ENCODE measurements around the gene ARHGAP20. TPM values are rescaled to one million over a fixed set of nuclear protein-coding genes. Genes with fewer than 3 reads are reported as not detected.
"Not testable (repeated sequence)": the region's sequence is repeated elsewhere in the genome, so short reads cannot be mapped to it uniquely, and the experiment has no call there.

Gene ARHGAP20
- total RNA-seq, 2 experiments from 2014 or later, result 0.02 to 0.18 TPM

DNA sequence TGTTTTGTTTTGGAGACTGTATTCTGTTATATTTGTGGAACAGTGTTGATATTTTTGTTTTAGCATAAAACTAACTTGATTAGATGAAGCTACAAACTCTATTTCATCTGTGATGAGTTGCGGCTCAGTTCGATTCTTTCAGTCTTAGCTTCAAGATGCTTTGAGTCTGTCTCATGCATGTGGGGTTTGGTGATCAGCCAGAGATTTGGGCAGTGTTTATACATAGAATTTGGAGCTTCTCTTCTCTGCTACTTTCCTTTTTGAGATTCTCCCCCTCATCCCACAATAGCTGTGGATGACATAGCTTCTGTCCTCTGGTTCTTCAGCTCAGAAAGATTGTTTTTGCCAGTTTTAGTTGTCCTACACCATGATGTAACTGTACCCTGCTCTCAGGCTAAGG, 90.4 kb downstream of the ARHGAP20 start:
- no peak overlapping the region for H3K27ac Mint-ChIP-seq
- no peaks in the 10 kb centered on the region for H3K4me1 Mint-ChIP-seq
- no peaks in the 10 kb centered on the region for H3K36me3 Mint-ChIP-seq
- no peak overlapping the region for H3K4me3 Mint-ChIP-seq
- H3K27me3 Mint-ChIP-seq, result peaks cover 3% of the 10 kb centered on the region
- H3K9me3 Mint-ChIP-seq (ENCODE audit: low read depth), result no peaks in the 10 kb centered on the region
- ATAC-seq (no peak), DNase-seq (no peak)
- CTCF ChIA-PET, result no interaction called here

DNA sequence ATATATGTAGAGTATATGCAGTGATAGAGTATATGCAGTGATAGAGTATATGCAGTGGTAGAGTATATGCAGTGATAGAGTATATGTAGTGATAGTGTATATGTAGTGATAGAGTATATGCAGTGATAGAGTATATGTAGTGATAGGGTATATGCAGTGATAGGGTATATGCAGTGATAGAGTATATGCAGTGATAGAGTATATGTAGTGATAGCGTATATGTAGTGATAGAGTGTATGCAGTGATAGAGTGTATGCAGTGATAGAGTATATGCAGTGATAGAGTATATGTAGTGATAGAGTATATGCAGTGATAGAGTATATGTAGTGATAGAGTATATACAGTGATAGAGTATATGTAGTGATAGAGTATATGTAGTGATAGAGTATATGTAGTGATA, 92.9 kb downstream of the ARHGAP20 start:
- ATAC-seq; H3K27ac Mint-ChIP-seq; DNase-seq; H3K4me3 Mint-ChIP-seq; H3K9me3 Mint-ChIP-seq (ENCODE audit: low read depth); CTCF ChIA-PET; H3K4me1 Mint-ChIP-seq; H3K27me3 Mint-ChIP-seq; H3K36me3 Mint-ChIP-seq: not testable (repeated sequence)

DNA sequence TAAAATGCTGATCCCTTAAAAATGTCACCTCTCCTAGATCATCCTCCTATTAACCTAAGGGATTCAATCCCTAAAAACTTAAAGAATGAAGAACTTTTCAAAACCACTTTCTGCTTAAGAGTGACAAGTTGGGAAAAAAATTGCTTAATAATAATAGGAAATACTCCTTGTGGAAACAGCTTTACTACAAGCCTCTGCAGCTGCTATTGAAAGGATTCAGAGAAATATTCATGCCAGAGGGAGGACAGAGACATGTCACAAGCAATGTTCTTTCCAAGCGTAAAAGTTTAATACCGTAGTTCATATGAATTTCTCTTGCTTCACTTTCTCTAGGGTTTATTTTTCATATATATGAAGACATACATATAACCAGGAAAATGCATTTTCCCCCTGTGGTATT, 98.2 kb downstream of the ARHGAP20 start:
- peaks cover 4% of the 10 kb centered on the region for H3K27me3 Mint-ChIP-seq
- DNase-seq (no peak), ATAC-seq (no peak)
- H3K36me3 Mint-ChIP-seq, result no peaks in the 10 kb centered on the region
- CTCF ChIA-PET, result no interaction called here
- no peaks in the 10 kb centered on the region for H3K9me3 Mint-ChIP-seq (ENCODE audit: low read depth)
- H3K27ac Mint-ChIP-seq, result no peak overlapping the region
- no peak overlapping the region for H3K4me3 Mint-ChIP-seq
- H3K4me1 Mint-ChIP-seq, result no peaks in the 10 kb centered on the region

DNA sequence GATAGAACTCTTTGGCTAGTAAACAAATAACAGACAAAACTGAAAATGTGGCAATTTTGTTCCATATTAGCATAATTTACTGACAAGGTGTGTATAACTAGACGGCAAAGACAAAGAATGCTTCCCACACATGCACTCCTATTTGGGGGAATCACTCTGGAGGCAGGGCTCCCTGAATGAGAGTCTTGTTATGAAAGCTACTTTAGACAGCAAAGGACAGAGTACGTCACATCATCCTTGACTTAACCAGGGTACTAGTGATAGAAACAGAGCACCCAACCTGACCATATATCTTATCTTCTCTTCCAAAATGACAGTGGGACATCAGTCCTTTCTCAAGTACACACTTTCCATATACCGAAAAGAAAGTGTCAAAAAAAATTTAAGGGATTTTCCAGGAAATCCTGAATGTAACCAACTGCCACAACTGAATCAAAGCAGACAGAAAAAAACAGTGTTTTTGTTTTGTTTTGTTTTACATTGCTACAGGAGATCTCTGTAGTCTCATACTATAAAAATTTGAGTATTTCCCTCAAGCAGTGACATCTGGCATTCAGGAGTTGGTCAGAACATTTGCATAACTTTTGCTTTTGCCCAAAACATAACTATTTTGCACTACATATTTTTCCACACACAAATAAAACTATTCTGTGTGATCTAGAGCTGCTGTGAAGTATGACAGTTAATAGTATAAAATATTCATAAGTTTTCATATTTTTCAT, 98.9 kb downstream of the ARHGAP20 start:
- Mint-ChIP-seq H3K27me3 (peaks cover 4% of the 10 kb centered on the region), H3K9me3 (ENCODE audit: low read depth) (no peaks in the 10 kb centered on the region), H3K36me3 (no peaks in the 10 kb centered on the region), H3K4me1 (no peaks in the 10 kb centered on the region), H3K27ac (no peak overlapping the region), H3K4me3 (no peak overlapping the region)
- ATAC-seq, result no peak
- CTCF ChIA-PET, result no interaction called here
- DNase-seq, result no peak

DNA sequence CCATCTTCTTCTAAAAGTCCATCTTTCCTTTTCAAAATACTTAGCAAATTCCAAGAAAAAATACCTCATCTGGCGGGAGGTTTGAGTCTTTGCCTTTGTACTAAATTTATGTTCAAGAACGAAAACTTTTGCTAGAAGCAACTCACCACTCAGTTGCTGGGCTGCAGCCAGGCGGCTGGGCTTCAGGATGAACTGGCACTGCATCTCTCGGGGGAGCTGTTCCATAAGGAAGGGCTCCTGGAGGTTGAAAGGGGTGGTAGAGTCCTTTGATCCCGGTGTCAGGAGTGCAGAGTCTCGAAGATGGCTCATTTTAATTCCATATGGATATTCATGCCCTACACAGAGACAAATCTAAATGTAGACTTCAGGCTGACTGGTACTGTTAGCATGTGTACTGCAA, 105.8 kb downstream of the ARHGAP20 start:
- no peaks in the 10 kb centered on the region for H3K4me1 Mint-ChIP-seq
- H3K27ac Mint-ChIP-seq, result no peak overlapping the region
- H3K4me3 Mint-ChIP-seq, result no peak overlapping the region
- peaks cover 25% of the 10 kb centered on the region for H3K27me3 Mint-ChIP-seq
- CTCF ChIA-PET, result no interaction called here
- H3K9me3 Mint-ChIP-seq (ENCODE audit: low read depth), result no peaks in the 10 kb centered on the region
- ATAC-seq, result no peak
- H3K36me3 Mint-ChIP-seq, result no peaks in the 10 kb centered on the region
- DNase-seq, result no peak

DNA sequence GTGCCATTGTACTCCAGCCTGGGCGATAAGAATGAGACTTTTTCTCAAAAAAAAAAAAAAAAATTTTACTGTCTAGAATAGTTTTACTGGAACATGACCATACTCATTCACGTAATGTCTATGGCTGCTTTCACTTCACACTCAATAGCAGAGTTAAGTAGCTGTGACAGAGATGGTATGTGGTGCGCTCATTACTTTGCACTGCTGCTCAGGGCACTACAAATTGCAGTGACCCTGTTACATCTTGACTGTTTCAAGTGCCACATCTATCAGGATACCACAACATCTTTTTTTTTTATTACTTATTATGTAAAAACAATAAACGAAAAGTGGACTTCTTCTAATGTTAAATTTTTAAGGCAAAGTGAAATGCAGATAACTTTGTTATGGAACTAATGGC, 110.3 kb downstream of the ARHGAP20 start:
- DNase-seq, result no peak
- Mint-ChIP-seq H3K27ac (no peak overlapping the region), H3K27me3 (peaks cover 17% of the 10 kb centered on the region), H3K36me3 (no peaks in the 10 kb centered on the region), H3K4me3 (no peak overlapping the region), H3K9me3 (ENCODE audit: low read depth) (no peaks in the 10 kb centered on the region), H3K4me1 (no peaks in the 10 kb centered on the region)
- ATAC-seq, result no peak
- CTCF ChIA-PET, result interaction anchor here (1.4 to 1.5 kb wide), 2 partner anchors 9 to 11 kb away, joined by 3 to 4 read pairs; no protein-coding TSS in a partner anchor

DNA sequence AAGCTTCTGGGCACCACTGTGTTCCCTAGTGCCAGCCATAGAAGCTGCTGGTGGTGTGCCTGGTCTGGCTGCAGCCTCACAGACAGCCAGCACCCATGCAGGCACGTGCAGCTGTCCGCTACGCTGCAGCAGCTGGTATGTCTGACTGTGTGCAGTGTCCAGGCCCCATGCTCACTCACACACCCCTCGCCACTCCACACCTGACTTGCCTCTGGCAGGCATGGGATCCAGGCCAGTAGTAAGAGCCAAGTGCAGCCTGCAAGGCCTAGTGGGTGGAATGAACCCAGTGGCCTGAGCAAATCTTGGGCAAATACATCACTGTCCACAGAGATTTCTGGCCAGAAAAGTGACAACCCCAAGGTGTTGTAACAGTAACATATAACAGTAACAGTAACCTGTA, 111.9 kb downstream of the ARHGAP20 start:
- Mint-ChIP-seq H3K27ac (no peak overlapping the region), H3K4me1 (no peaks in the 10 kb centered on the region), H3K36me3 (no peaks in the 10 kb centered on the region), H3K9me3 (ENCODE audit: low read depth) (no peaks in the 10 kb centered on the region), H3K4me3 (no peak overlapping the region), H3K27me3 (peaks cover 10% of the 10 kb centered on the region)
- CTCF ChIA-PET, result no interaction called here
- no peak for ATAC-seq
- DNase-seq, result no peak

DNA sequence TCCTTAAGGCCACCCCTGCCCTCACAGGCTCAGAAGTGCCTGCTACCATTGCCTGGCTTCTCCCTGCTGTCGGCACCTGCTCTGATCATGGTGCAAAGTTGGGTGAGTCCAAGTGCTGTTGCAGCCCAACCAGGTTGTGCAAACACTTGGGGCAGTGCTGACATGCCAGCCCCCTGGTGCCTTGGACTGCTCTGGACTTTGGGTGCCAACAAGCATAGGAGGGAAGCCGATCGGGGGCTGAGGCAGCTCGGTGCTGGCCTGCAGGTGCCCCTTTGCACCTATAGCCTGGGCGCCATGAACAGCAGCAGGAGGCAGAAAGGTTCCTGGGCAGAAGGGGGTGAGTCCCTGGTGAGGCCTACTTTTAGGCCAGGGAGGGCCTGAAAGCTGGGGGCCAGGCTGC, 113.0 kb downstream of the ARHGAP20 start:
- Mint-ChIP-seq H3K4me3 (no peak overlapping the region), H3K27ac (no peak overlapping the region), H3K4me1 (no peaks in the 10 kb centered on the region), H3K36me3 (no peaks in the 10 kb centered on the region), H3K27me3 (peaks cover 6% of the 10 kb centered on the region), H3K9me3 (ENCODE audit: low read depth) (no peaks in the 10 kb centered on the region)
- no peak for DNase-seq
- ATAC-seq, result no peak
- CTCF ChIA-PET, result no interaction called here

DNA sequence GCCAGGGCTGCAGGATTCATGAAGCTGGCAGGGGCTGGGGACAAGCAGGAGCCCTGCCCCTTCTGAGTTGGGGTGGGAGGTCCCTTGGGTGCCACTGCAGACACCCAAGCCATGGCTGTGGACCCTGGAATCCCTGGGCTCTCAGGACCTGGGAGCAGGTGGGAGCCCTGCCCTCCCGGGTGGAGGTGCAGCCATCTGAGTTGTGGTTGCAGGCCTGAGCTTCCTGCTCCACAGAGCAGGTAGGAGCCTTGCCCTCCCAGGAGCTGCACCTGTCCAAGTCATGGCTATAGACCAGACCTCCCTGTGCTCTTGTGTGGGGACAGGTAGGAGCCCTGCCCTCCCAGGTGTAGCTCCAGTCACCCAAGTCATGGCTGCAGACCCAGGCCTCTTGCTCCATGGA, 113.5 kb downstream of the ARHGAP20 start:
- no peaks in the 10 kb centered on the region for H3K4me1 Mint-ChIP-seq
- no peak overlapping the region for H3K27ac Mint-ChIP-seq
- no peak for ATAC-seq
- no peak overlapping the region for H3K4me3 Mint-ChIP-seq
- CTCF ChIA-PET, result no interaction called here
- H3K9me3 Mint-ChIP-seq (ENCODE audit: low read depth), result no peaks in the 10 kb centered on the region
- no peaks in the 10 kb centered on the region for H3K36me3 Mint-ChIP-seq
- H3K27me3 Mint-ChIP-seq, result peaks cover 4% of the 10 kb centered on the region
- no peak for DNase-seq

DNA sequence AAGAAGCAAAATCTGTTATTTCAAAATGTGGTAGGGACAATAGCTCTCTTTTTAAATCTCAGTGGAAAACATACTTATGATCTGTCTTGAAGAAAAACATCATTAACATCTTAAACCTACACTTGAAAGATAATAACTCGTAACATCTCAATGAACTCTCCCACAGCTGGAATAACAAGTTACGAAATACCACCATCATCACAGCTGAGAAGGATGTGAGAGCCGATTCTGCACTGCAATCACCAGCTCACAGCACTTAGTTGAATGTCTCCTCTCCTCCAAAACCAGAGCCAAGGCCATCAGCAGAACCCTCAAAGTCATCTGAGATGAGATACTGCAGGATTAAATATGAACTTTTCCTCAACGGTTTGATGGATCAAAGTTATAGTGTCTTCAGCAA, 124.3 kb downstream of the ARHGAP20 start:
- Mint-ChIP-seq H3K36me3 (no peaks in the 10 kb centered on the region), H3K4me3 (no peak overlapping the region), H3K9me3 (ENCODE audit: low read depth) (no peaks in the 10 kb centered on the region), H3K27me3 (peaks cover 9% of the 10 kb centered on the region), H3K27ac (no peak overlapping the region), H3K4me1 (no peaks in the 10 kb centered on the region)
- CTCF ChIA-PET, result no interaction called here
- DNase-seq (no peak), ATAC-seq (no peak)

DNA sequence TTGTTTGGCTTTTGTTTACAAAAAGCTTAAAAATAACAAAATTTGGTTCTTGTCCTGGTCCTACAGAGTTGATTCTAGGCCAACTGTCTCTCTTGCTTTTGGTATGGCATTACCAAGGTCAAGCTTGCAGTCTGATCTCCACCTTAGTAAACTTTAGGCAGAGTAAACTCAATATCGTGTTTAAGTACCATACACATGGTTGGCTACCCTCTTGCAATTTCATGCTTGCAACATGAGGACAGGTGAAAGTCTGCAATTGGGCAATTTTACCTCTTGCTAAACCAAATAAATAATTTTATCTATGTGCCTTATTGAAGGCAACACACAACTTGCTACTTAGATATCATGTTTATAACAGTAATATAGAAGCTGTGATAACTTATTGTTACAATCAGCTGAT, 125.1 kb downstream of the ARHGAP20 start:
- Mint-ChIP-seq H3K4me3 (no peak overlapping the region), H3K4me1 (no peaks in the 10 kb centered on the region), H3K27me3 (peaks cover 3% of the 10 kb centered on the region), H3K36me3 (no peaks in the 10 kb centered on the region), H3K9me3 (ENCODE audit: low read depth) (no peaks in the 10 kb centered on the region), H3K27ac (no peak overlapping the region)
- CTCF ChIA-PET, result no interaction called here
- DNase-seq, result no peak
- no peak for ATAC-seq

DNA sequence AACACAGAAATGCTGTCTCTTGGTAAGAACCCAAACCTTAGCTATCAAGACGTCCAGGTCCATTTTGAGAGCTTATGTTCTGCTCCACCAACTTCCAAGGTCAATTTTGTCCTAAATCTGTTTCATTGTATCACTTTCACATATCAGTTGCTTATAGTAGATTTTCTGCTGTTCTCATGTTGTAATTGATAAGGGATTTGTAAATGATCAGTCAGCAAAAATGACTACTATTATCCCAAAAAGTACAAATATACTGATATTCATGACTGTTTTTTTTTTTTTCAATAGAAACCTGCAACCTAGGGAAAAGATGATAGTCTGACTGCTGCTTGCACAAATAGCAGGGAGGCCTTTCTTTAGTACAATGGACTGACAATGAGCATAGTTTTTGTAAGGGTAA, 128.1 kb downstream of the ARHGAP20 start:
- no peaks in the 10 kb centered on the region for H3K4me1 Mint-ChIP-seq
- peaks cover 3% of the 10 kb centered on the region for H3K27me3 Mint-ChIP-seq
- no peaks in the 10 kb centered on the region for H3K9me3 Mint-ChIP-seq (ENCODE audit: low read depth)
- H3K27ac Mint-ChIP-seq, result no peak overlapping the region
- DNase-seq (no peak), ATAC-seq (no peak)
- no peaks in the 10 kb centered on the region for H3K36me3 Mint-ChIP-seq
- no peak overlapping the region for H3K4me3 Mint-ChIP-seq
- CTCF ChIA-PET, result no interaction called here

DNA sequence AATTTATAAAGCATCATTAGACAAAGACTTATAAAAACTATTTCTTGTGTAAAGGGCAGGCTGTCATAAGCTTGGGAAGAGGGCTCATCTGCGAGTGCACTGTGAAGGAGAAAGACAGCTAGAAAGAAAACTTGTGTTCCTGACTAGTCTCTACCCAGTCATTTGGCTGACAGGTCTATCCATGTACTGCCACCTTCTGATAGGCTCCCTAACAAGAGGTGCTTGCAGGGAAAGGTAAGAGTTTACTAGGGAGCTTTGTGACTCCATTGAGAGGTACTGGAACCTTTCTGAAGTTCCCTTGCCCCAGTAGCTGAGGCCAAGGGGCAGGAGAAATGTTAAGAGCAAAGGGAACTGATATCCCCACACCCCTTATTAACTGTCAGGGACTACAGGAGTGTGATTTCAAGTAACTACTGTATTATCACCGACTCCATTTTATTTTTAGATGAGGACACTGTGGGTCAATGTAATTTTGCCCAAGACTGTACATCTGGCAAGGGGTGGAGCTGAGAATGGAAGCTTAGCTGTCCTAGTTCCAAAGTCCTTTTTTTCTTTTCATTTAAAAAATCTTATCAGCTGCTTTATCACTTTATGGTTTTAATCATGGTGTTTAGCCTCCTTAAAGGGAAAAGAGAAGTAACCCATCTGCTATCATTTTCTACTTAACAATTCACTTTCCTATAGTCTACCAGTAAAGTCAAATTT, 129.4 kb downstream of the ARHGAP20 start:
- Mint-ChIP-seq H3K4me1 (no peaks in the 10 kb centered on the region), H3K27ac (no peak overlapping the region), H3K27me3 (peaks cover under 1% of the 10 kb centered on the region), H3K4me3 (no peak overlapping the region), H3K9me3 (ENCODE audit: low read depth) (no peaks in the 10 kb centered on the region), H3K36me3 (no peaks in the 10 kb centered on the region)
- DNase-seq (no peak), ATAC-seq (no peak)
- CTCF ChIA-PET, result no interaction called here

DNA sequence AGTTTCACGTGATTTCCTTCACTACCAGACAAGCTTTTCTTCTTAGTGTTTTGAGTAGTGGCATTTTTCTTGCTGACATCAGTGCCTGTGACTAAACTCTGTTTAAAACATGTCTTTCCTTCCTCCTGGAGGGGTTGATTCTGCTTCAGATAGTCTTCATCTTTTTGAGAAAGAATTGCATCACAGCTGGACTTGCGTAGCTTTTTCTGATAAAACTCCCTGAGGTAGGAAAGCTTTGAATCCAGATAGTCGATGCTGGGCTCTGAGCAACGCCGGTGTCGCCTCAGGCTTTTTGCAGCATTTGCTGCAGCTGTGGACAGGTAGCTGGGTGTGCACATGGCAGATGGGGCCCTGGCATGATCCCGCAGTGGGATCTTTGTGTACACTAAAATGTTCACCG, 131.7 kb downstream of the ARHGAP20 start:
- Mint-ChIP-seq H3K27me3 (no peaks in the 10 kb centered on the region), H3K9me3 (ENCODE audit: low read depth) (no peaks in the 10 kb centered on the region), H3K4me1 (no peaks in the 10 kb centered on the region), H3K27ac (no peak overlapping the region), H3K36me3 (no peaks in the 10 kb centered on the region), H3K4me3 (no peak overlapping the region)
- ATAC-seq, result no peak
- CTCF ChIA-PET, result no interaction called here
- DNase-seq, result no peak
